H1 (cell line): ENCODE data around the gene SMARCA1. TPM values are rescaled to one million over a fixed set of nuclear protein-coding genes. Genes with fewer than 3 reads are reported as not detected.

ENCODE experiments used
- CTCF ChIA-PET: fragments of 300-600 bp; sonication (Branson Sonifier 250); formaldehyde crosslinking; loops from one replicate; lab custom pipeline; 2021; ENCODE audit not compliant: partially characterized antibody; lab: Charles Lee
- POLR2A ChIA-PET: fragments of 300-600 bp; sonication (Branson Sonifier 250); formaldehyde crosslinking; loops from one replicate; lab custom pipeline; 2021; ENCODE audit warnings: inconsistent platforms; ENCODE audit not compliant: partially characterized antibody; lab: Charles Lee
- DNase-seq, 2 experiments: peaks; one replicate each; pipeline versions ENCODE4 v3.0.0 to v3.0.0-alpha.2; 2010 to 2022; ENCODE audit warnings: low spot score in 2 of 2, low read depth in 1 of 2, mixed read lengths in 1 of 2
- FAIRE-seq: peaks from 2 replicates; lab custom pipeline; 2011; peaks lifted over from hg19 to GRCh38; lab: Jason Lieb, UNC
- H2AFZ ChIP-seq: 2 replicates; pipeline ENCODE4 v1.8.1; 2012; ENCODE audit warnings: low read length, inconsistent platforms
- H2AK5ac ChIP-seq: 2 replicates; pipeline ENCODE4 v1.6.1; 2013; ENCODE audit warnings: low read depth, low read length
- H2BK120ac ChIP-seq: replicated peaks from 2 replicates; pipeline ENCODE3; 2013; ENCODE audit warnings: low read depth, low read length, inconsistent platforms
- H2BK12ac ChIP-seq: 2 replicates; pipeline ENCODE4 v1.6.1; 2013; ENCODE audit warnings: low read depth, low read length
- H2BK15ac ChIP-seq: 2 replicates; pipeline ENCODE4 v1.6.1; 2013; ENCODE audit warnings: low read length
- H2BK20ac ChIP-seq: 2 replicates; pipeline ENCODE4 v1.6.1; 2013; ENCODE audit warnings: low read length
- H2BK5ac ChIP-seq: 2 replicates; pipeline ENCODE4 v1.6.1; 2013; ENCODE audit warnings: low read depth, low read length
- H3K14ac ChIP-seq: 2 replicates; pipeline ENCODE4 v1.6.1; 2013; ENCODE audit warnings: inconsistent platforms; ENCODE audit not compliant: insufficient read length
- H3K18ac ChIP-seq: 2 replicates; pipeline ENCODE4 v1.6.1; 2013; ENCODE audit warnings: low read length; ENCODE audit errors: extremely low read depth
- H3K23ac ChIP-seq: 2 replicates; pipeline ENCODE4 v1.6.1; 2013; ENCODE audit warnings: inconsistent platforms; ENCODE audit not compliant: insufficient read length
- H3K23me2 ChIP-seq: 2 replicates; pipeline ENCODE4 v1.6.1; 2013; ENCODE audit warnings: low read depth, low read length
- H3K27ac ChIP-seq: 2 replicates; pipeline ENCODE4 v1.6.1; 2011; ENCODE audit warnings: low read depth, low read length, inconsistent platforms
- H3K27me3 ChIP-seq, 4 experiments: replicated peaks in 1 of 4; 1 replicate in 1 of 4; 2 replicates in 3 of 4; pipeline versions ENCODE4 v1.6.1 to v1.8.1; 2011 to 2013; ENCODE audit warnings: low read length in 3 of 4, mild to moderate bottlenecking in 3 of 4, inconsistent platforms in 2 of 4, mixed read lengths in 2 of 4, moderate library complexity in 1 of 4; ENCODE audit not compliant: control insufficient read depth in 3 of 4, insufficient read depth in 3 of 4; ENCODE audit errors: extremely low read depth in 1 of 4
- H3K36me3 ChIP-seq, 4 experiments: 2 replicates each; pipeline versions ENCODE4 v1.6.1 to v1.8.1; 2011 to 2013; ENCODE audit warnings: mild to moderate bottlenecking in 4 of 4, low read length in 3 of 4, moderate library complexity in 2 of 4, control low read depth in 1 of 4, inconsistent platforms in 1 of 4; ENCODE audit not compliant: insufficient read depth in 4 of 4, control insufficient read depth in 2 of 4
- H3K4ac ChIP-seq: replicated peaks from 2 replicates; pipeline ENCODE3; 2013; ENCODE audit warnings: low read length, low read depth, mixed read lengths, inconsistent platforms; ENCODE audit not compliant: insufficient read length
- H3K4me1 ChIP-seq, 4 experiments: replicated peaks in 1 of 4; 1 replicate in 1 of 4; 2 replicates in 3 of 4; pipeline versions ENCODE4 v1.6.1 to v1.8.1; 2011 to 2013; ENCODE audit warnings: low read length in 3 of 4, inconsistent platforms in 2 of 4, mixed read lengths in 1 of 4; ENCODE audit not compliant: insufficient read depth in 4 of 4, control insufficient read depth in 3 of 4
- H3K4me2 ChIP-seq, 2 experiments: 2 replicates each; pipeline versions ENCODE4 v1.6.1 to v1.8.1; 2011 to 2013; ENCODE audit warnings: low read depth in 2 of 2, low read length in 2 of 2, control low read depth in 1 of 2, inconsistent platforms in 1 of 2, mild to moderate bottlenecking in 1 of 2; ENCODE audit not compliant: insufficient read depth in 1 of 2
- H3K4me3 ChIP-seq, 4 experiments: fragments of 200-600, 300-600 bp in 1 of 4; sonication (generic), shearing (Covaris generic), sonication (Bioruptor Twin) in 1 of 4; 2 replicates each; pipeline versions ENCODE4 v1.5.1 to v1.8.1; 2011 to 2016; ENCODE audit warnings: low read length in 4 of 4, low read depth in 3 of 4, control low read depth in 2 of 4, inconsistent platforms in 2 of 4, mild to moderate bottlenecking in 2 of 4, mixed read lengths in 1 of 4, moderate library complexity in 1 of 4; ENCODE audit not compliant: insufficient read depth in 2 of 4; ENCODE audit errors: extremely low read depth in 1 of 4
- H3K56ac ChIP-seq: replicated peaks from 2 replicates; pipeline ENCODE3; 2013; ENCODE audit warnings: low read depth, mild to moderate bottlenecking, mixed read lengths, low read length, inconsistent platforms; ENCODE audit not compliant: insufficient read length
- H3K79me1 ChIP-seq: 2 replicates; pipeline ENCODE4 v1.6.1; 2013; ENCODE audit warnings: low read depth, low read length, control low read depth
- H3K79me2 ChIP-seq, 2 experiments: 2 replicates each; pipeline versions ENCODE4 v1.6.1 to v1.8.1; 2012 to 2013; ENCODE audit warnings: low read length in 2 of 2, mild to moderate bottlenecking in 2 of 2, inconsistent platforms in 1 of 2; ENCODE audit not compliant: insufficient read depth in 2 of 2, control insufficient read depth in 1 of 2
- H3K9ac ChIP-seq, 4 experiments: replicated peaks in 1 of 4; 1 replicate in 1 of 4; 2 replicates in 3 of 4; pipeline versions ENCODE4 v1.6.1 to v1.8.1; 2011 to 2013; ENCODE audit warnings: low read depth in 3 of 4, low read length in 3 of 4, control low read depth in 2 of 4, mild to moderate bottlenecking in 2 of 4, moderate library complexity in 2 of 4, inconsistent platforms in 1 of 4; ENCODE audit errors: extremely low read depth in 1 of 4
- H3K9me3 ChIP-seq, 2 experiments: 2 replicates each; pipeline versions ENCODE4 v1.6.1 to v1.8.1; 2012 to 2013; ENCODE audit warnings: mild to moderate bottlenecking in 2 of 2, moderate library complexity in 2 of 2, control low read depth in 1 of 2, inconsistent platforms in 1 of 2, low read depth in 1 of 2, low read length in 1 of 2, mixed read lengths in 1 of 2; ENCODE audit not compliant: insufficient read depth in 2 of 2
- H4K20me1 ChIP-seq, 2 experiments: replicated peaks in 1 of 2; 2 replicates each; pipeline versions ENCODE3 to v1.8.1; 2011 to 2013; ENCODE audit warnings: inconsistent platforms in 2 of 2, low read length in 2 of 2, mild to moderate bottlenecking in 1 of 2; ENCODE audit not compliant: insufficient read depth in 2 of 2, control insufficient read depth in 1 of 2
- H4K5ac ChIP-seq: 2 replicates; pipeline ENCODE4 v1.6.1; 2013; ENCODE audit warnings: low read length, low read depth, mixed read lengths, inconsistent platforms; ENCODE audit not compliant: insufficient read length
- H4K8ac ChIP-seq: 2 replicates; pipeline ENCODE4 v1.8.0; 2013; ENCODE audit warnings: mild to moderate bottlenecking, moderate library complexity, low read length, inconsistent platforms; ENCODE audit not compliant: insufficient read depth; ENCODE audit errors: extremely low read depth
- H4K91ac ChIP-seq: replicated peaks from 2 replicates; pipeline ENCODE3; 2013; ENCODE audit warnings: low read length, mixed read lengths, inconsistent platforms; ENCODE audit not compliant: insufficient read length
- RBBP5 ChIP-seq: IDR thresholded peaks from 2 replicates; pipeline ENCODE4 v1.7.1; 2012; ENCODE audit warnings: low read depth, mild to moderate bottlenecking, inconsistent platforms, low read length, moderate library complexity, borderline replicate concordance
- WGBS, 2 experiments: shearing (Covaris generic) in 1 of 2; methylation state at CpG; one replicate each; pipeline versions ENCODE4 v1.1.6 to v1.1.7; 2013 to 2015; ENCODE audit warnings: low lambda C conversion rate in 2 of 2, mixed read lengths in 2 of 2, inconsistent platforms in 1 of 2, low coverage in 1 of 2, missing lambda C conversion rate in 1 of 2; ENCODE audit not compliant: insufficient replicate concordance in 2 of 2, insufficient coverage in 1 of 2, insufficient read length in 1 of 2; ENCODE audit errors: extremely low coverage in 1 of 2, missing lambda C conversion rate in 1 of 2; 5-methylcytosine and 5-hydroxymethylcytosine counted together
- polyA plus RNA-seq, 7 experiments: library from polyadenylated mRNA; depleted of rRNA in 3 of 7; stranded (reverse) in 5 of 7; unstranded in 2 of 7; fragments of >200 nt in 5 of 7; fragments of 200-250 nt in 2 of 7; gene quantifications; 1 replicate in 5 of 7; 2 replicates in 1 of 7; 4 replicates in 1 of 7; pipeline versions ENCODE4 v1.2.1 to v1.2.3, GENCODE V29; 2011 to 2013; ENCODE audit warnings: missing spikeins in 2 of 7, mixed read lengths in 2 of 7
- total RNA-seq: library from RNA; stranded (reverse); fragmentation: NEBNext Ultra II Directional; extraction: Animal tissue kit (Norgen Biotek cat#: 25700); gene quantifications from 2 replicates; pipeline ENCODE4 v1.2.1, GENCODE V29; 2021

The SMARCA1 gene
- total and polyA plus RNA-seq, 2 of the 8 experiments (the other 6 are each of a cell fraction or from before 2014, with no cell fraction given) = 13.1 to 54.4 TPM

DNA sequence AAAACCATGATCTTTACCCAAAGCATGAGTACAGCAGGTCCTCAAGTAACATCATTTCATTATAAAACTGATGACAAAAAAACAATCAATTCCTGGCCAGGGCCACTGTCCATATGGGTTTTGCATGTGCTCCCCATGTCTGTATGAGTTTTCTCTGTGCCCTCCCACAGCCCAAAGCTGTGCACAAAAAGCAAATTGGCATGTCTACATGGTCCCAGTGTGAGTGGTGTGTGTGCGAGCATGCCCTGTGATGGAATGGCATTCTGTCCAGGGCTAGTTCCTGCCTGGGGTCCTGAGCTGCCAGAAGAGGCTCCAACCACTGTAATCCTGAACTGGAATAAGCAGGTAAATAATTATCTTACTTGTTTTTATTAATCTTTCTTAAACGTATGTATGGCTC lies 28.4 kb downstream of the SMARCA1 start:
- H3K4ac ChIP-seq = no peak overlapping the region
- no peaks in the 10 kb centered on the region for H3K4me1 ChIP-seq
- H3K9me3 ChIP-seq = no peaks in the 10 kb centered on the region
- H2BK120ac ChIP-seq = no peak overlapping the region
- no peaks in the 10 kb centered on the region for H4K20me1 ChIP-seq
- no peak overlapping the region for H3K4me2 ChIP-seq
- DNase-seq (no peak), FAIRE-seq (no peak)
- H3K4me3 ChIP-seq = no peak overlapping the region
- H4K8ac ChIP-seq = no peak overlapping the region
- no peaks in the 10 kb centered on the region for H3K27me3 ChIP-seq
- CTCF ChIA-PET = no interaction called here
- no peak overlapping the region for H4K5ac ChIP-seq
- no peak overlapping the region for H3K56ac ChIP-seq
- H3K27ac ChIP-seq = no peak overlapping the region
- H3K18ac ChIP-seq = no peak overlapping the region
- no peak overlapping the region for H3K9ac ChIP-seq
- H3K79me2 ChIP-seq = no peaks in the 10 kb centered on the region
- no peak overlapping the region for H2BK12ac ChIP-seq
- H2AK5ac ChIP-seq = no peak overlapping the region
- no peak overlapping the region for H2AFZ ChIP-seq
- no peak overlapping the region for H2BK15ac ChIP-seq
- TF ChIP-seq RBBP5 = no peak
- TF ChIP-seq, all 59 proteins: peak for 0
- Histone ChIP-seq H4K91ac (no peak overlapping the region), H2BK5ac (no peak overlapping the region), H3K79me1 (no peaks in the 10 kb centered on the region), H3K23me2 (no peaks in the 10 kb centered on the region), H3K14ac (no peak overlapping the region), H3K23ac (no peak overlapping the region), H2BK20ac (no peak overlapping the region), H3K36me3 (peaks cover 3 to 61% (median 13%) of the 10 kb centered on the region in 4 experiments)
- POLR2A ChIA-PET = no interaction called here
- WGBS, 2 experiments = 94% methylated on average over 2 of the region's 2 CpGs; no CpG with 5 or more reads in 1 of the 2 experiments
